Prostate gland (tissue), 2 donors: ENCODE results near the gene VCX.

Experiments used
- CTCF ChIP-seq, 4 experiments: fragments of 200-600 bp in 2 of 4; fragments of 450-650 bp in 2 of 4; sonication (generic) in 2 of 4; IDR thresholded peaks; 1 replicate in 3 of 4; 2 replicates in 1 of 4; pipeline ENCODE4 v1.5.1; 2016 to 2019; ENCODE audit warnings: antibody characterized with exemption in 4 of 4, mild to moderate bottlenecking in 2 of 4, moderate library complexity in 2 of 4
- POLR2A ChIP-seq: fragments of 450-650 bp; IDR thresholded peaks from one replicate; pipeline ENCODE4 v1.6.1; 2016; ENCODE audit warnings: antibody characterized with exemption, mild to moderate bottlenecking
- POLR2AphosphoS5 ChIP-seq: sonication (generic); formaldehyde crosslinking; IDR thresholded peaks from one replicate; pipeline ENCODE4 v1.6.1; 2017; ENCODE audit warnings: antibody characterized with exemption

- no peak for TF ChIP-seq CTCF (IDR thresholded peaks at IDR 0.05)
- no peak for TF ChIP-seq POLR2A
- no peak for TF ChIP-seq POLR2AphosphoS5
Measured at GRCh38 chrX:7798327-7798726, 44.6 kb upstream of the VCX start.
